Right renal cortex interstitium (tissue), 3 donors: Measurements from ENCODE around the gene PNPO. TPM values are rescaled to one million over a fixed set of nuclear protein-coding genes. Genes with fewer than 3 reads are reported as not detected.
A peak's percentile ranks its signal among the peaks of the same experiment; 100 is the strongest.

Experiments
- DNase-seq, 3 donors: peaks; one replicate each; pipeline ENCODE4 v3.0.0-alpha.2; 2013; ENCODE audit warnings: low read depth in 3 of 3, low spot score in 2 of 3
- polyA plus RNA-seq, 3 donors: library from polyadenylated mRNA; unstranded; fragments of 120-200 nt; gene quantifications; one replicate each; pipeline ENCODE4 v1.2.1, GENCODE V29; 2013; ENCODE audit not compliant: insufficient read length in 3 of 3

PNPO gene
- polyA plus RNA-seq, 3 donors = 17.5 to 20.2 (median 19.6) TPM

GRCh38 chr17:47948706-47949196, 7.4 kb downstream of the PNPO start:
- no peak for DNase-seq

GRCh38 chr17:47949197-47949759, 7.9 kb downstream of the PNPO start:
- DNase-seq = no peak

- no peak for DNase-seq
Observed at GRCh38 chr17:47949946-47950345, 8.6 kb downstream of the PNPO start.

- no peak for DNase-seq
Observed at GRCh38 chr17:47950448-47950847, 9.1 kb downstream of the PNPO start.

- no peak for DNase-seq
Observed at GRCh38 chr17:47952171-47953021, 11.0 kb downstream of the PNPO start.

- no peak for DNase-seq
Observed at GRCh38 chr17:47953909-47954308, 12.5 kb downstream of the PNPO start.

- no peak for DNase-seq
Observed at GRCh38 chr17:47955497-47956461, 14.4 kb downstream of the PNPO start.

GRCh38 chr17:47956791-47957590, 15.6 kb downstream of the PNPO start:
- DNase-seq = no peak

GRCh38 chr17:47957591-47958490, 16.5 kb downstream of the PNPO start, which contains the start of gene PRR15L:
PRR15L (minus strand) TSS chr17:47957883; CDS start chr17:47953234, 4,649 bp downstream.
- peak in 1 of 3 donors; percentile 35 for DNase-seq

- DNase-seq = no peak
Observed at GRCh38 chr17:47959825-47960655, 18.7 kb downstream of the PNPO start.

GRCh38 chr17:47961406-47961805, 20.0 kb downstream of the PNPO start:
- DNase-seq = no peak

- DNase-seq = no peak
Observed at GRCh38 chr17:47962901-47963300, 21.5 kb downstream of the PNPO start.

- DNase-seq = no peak
Observed at GRCh38 chr17:47964856-47965255, 23.5 kb downstream of the PNPO start.

GRCh38 chr17:47966079-47966519, 24.7 kb downstream of the PNPO start:
- DNase-seq = no peak

GRCh38 chr17:47967607-47968252, 26.4 kb downstream of the PNPO start:
- DNase-seq = no peak

- no peak for DNase-seq
Observed at GRCh38 chr17:47968836-47969235, 27.5 kb downstream of the PNPO start.

GRCh38 chr17:47969930-47970724, 28.8 kb downstream of the PNPO start:
- DNase-seq = no peak
